GM21619 (cell line): ENCODE results near the gene CADM2.

Experiments
- ATAC-seq: cut with Tn5 transposase; IDR thresholded peaks from one replicate; pipeline ENCODE4 v1.9.1; 2021; ENCODE audit not compliant: unreplicated experiment

Gene CADM2

DNA sequence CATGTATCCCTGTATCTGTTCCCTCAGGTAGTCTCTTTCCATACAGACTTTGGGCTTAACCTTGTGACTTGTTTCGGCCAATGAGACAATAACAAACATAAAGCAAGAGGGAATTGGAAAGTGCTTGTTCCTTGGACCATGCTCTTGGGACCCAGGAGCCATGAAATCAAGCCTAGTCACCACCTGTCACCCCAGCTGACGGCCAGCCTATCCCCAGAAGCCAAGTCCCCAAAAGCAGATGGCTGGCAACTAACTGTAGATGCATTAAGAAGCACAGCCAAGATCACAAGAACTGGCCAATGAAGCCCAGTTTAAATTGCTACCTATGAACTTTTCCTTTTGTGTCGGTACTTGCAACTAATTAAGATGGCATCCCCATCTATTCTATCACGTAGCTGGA is 822.0 kb downstream of the CADM2 start:
- ATAC-seq: no peak

DNA sequence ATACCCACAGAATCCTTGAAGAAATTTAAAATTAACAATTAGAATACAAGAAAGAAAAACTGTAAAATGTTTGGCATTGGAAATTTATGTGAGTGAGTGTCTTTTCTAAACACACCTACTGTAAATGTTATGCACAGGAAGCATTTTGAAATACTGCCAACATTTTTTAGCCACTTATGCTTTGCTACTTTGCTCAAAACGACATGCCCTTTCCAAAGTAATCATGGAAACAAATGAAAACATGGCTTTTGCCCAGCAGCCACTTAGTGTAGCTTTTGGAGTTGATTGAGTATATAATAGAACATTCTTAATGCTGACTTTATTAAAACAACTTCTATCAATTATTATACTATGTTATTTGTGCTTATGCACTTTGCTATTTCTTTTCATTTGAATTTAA is 823.0 kb downstream of the CADM2 start:
- ATAC-seq: no peak

DNA sequence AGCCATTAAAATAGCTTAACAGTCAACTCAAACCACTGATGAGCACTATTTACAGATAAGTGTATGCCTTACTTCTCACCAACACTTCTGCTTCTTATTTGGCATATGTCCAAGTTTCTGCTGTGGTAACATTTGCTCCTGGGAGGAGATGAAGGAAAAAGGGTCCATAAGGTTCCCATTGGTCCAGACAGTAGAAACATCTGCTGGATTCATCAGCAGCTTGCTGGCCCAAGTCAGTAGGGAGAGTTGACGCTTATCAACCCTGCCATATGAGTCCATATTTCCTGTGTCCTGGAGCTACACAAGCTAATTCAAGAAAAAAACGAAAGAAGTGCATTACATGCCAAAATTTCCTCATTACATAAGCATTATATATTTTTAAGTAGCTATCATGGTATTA is 824.5 kb downstream of the CADM2 start:
- ATAC-seq: no peak

DNA sequence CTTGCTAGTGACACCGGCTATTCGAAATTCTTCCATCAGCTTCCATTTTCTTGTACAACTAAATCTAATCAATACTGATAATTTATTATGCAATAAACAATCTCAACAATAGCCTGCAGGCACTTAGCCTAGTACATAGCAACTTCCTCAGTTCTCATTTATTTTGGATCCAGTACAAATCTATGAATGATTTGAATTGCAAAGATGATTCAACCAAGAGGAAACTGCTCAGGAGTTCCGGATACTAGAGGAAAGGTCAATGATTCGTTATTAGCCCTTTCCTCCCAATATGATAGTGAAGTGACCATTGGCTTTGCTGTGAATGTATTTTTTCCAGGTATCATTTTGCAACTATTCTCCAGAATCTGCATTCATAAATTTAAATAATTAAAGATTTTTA is 827.0 kb downstream of the CADM2 start:
- no peak for ATAC-seq

DNA sequence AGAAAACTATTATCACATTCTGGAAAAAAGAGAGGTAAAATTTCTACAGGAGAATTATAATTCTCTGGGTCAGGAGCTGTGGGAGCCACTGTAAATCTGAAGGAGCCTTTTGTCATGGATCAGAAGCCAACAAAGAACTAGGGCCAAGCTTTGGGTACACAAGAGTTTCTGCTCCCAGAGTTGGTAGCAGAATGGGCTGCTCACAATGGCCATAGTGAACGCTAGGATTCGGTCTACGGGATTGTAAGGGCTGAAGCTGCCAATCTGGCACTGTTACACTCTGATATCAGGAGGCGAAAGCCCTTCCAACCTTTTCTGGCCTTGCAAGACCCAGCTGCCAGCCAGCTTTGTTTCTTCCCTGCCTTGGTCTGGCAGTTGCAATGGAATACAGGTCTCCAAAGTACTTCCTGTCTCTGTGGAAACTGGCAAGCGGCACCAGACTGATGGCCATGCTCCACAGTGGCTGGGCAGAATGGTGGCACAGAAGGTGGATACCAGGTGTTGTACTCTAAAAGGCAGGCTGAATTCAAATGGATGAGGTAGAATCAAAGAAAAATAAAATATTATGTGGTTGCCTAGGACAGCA is 831.7 kb downstream of the CADM2 start:
- ATAC-seq: no peak

DNA sequence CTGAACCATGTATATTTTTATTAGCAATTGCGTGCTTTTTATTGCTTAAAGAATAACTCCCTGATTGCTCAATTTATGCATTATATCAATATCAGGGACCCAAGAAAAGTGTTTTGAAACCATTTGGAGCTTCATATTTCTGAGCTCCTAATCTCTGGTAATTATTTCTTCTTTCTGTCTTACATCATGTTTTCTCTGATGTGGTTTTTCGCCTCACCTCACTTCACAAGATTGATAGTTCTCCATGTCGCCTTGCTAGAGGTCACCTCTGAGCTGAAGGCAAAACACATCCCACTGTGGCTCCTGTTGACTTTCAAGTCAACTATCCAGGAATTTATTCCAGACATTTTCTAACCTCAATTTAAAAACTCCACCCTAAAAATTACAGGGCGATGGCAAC is 837.4 kb downstream of the CADM2 start:
- ATAC-seq: no peak

DNA sequence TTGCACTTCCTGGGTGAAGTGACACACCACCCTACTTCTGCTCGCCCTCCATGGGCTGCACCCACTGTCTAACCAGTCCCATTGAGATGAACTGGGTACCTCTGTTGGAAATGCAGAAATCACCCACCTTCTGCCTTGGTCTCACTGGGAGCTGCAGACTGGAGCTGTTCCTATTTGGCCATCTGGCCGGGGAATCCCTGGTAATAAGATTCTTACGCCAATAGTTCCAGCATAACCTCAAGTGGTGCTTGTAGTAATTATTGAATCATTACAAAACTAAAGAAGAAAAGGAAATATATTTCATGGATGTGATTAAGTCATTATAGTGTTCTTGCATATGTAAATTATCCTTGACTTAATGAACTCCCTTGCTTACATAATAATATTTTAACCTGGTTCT is 841.9 kb downstream of the CADM2 start:
- ATAC-seq: no peak

DNA sequence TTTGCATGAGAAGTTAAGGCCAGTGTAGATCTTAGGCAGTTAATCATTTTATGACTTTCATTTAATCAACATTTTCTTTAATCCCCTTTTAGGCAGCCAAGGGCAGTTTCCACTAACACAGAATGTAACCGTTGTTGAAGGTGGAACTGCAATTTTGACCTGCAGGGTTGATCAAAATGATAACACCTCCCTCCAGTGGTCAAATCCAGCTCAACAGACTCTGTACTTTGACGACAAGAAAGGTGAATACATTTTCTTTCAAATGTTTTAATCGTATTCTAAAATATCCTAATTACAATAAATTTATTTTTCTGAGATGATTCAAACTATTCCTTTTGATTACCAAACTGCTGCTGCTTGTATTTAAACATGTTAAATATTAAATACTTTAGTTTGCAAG is 843.2 kb downstream of the CADM2 start:
- no peak for ATAC-seq

DNA sequence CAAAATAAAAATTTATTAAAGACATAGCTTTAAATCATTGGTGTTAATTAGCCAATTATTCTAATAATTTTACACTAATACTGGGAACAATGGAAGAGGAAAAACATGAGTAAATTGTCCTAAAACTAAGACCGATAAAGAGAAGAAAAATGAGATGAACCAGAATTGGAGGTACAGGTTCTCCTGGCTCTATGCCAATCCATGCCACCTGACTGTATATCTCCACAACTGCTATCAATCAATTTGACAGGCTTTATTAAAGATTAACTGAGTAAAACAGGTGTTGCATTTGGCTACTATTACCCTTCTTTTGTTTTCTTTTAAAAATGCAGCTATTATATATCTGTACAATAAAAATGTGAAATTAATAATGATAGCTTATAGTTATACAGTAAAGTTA is 850.0 kb downstream of the CADM2 start:
- ATAC-seq: no peak

DNA sequence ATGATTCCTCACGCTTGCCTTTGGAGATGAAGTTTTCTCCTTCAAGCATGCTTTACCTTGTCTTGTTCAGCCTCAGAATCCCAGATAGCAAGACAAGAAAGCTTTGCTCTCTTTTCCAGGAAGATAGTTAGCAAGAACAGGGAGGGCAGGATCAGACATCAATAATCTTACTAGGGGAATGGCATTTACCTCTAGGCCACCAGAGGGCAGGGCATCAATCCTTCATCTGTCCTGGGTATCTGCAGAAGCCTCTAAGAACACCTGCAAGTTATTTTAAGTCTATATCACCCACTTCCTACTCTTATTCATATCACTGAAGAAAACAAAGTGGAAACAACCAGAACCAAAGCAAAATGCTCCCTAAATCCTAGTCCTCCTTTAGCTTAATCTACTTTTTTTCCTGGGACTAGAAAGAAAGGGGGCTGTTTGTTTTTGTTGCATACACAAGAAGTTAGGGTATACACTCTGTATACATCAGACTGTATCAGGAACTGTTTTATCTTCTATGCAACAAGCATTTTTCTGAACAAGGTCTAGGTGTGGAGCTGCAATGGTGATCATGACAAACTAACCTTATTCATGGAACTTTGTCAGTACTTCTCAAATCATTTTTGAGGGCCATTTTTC is 862.5 kb downstream of the CADM2 start:
- no peak for ATAC-seq

DNA sequence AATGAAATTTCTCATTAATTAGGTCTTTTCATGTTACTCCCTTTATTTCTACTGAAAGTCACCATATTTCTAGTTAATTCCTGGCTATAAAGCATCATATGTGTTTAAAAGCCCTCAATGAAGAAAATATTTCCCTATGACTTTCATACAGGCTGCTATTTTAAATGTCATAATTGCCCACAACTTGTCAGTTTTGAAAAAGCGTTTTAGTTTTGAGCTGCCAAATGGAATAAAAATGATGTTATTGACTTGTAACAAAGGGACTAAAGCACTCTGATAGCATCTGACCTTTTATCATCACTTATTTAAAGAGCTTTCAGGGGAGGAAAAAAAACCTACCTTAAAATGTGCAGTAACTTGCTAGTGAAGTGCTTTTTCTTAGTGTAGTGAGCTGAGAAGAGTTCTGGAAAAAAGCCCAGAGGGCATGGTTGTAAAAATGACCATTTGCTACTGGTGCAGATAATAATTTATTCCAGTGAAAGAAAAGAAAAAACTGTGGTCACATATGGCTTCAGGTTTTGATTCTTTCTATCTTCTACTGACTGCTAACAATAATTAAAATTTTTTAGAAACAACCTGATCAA is 877.2 kb downstream of the CADM2 start:
- no peak for ATAC-seq

DNA sequence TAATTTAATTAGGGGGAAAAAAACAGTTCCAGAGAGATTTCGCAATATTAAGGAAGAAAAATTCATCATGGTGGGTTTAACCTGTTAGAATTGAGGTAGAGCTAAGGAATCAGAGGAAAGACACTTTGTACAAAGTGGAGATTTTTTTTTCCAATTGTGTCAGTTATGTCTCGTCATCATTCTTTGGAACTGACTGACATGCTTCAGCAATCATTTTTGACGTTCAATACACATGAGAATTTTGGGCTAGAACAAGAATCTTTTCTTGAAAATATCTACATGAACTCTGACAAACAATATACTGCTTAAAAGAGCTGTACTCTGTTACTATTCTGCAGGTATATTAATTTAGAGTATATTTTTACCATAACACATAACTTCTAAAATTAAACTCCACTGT is 878.6 kb downstream of the CADM2 start:
- ATAC-seq: no peak

DNA sequence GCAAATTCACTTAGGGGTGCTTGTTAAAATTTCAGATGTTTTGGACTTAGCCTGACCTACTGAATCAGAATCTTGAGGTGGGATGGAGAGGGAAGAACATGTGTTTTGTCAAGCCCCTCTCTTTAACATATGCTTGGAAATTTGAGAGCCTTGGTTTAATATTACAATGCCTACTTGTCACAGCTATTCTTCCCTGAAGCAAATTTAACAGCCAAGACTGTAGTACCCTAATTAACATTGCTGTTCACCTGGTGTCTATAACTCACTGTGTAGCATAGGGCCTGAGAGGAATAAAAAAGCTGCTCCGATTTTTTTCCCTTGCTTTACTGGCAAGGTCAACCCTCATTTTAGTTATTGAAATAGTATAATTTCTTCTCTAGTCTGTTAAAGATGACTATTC is 880.1 kb downstream of the CADM2 start:
- no peak for ATAC-seq

DNA sequence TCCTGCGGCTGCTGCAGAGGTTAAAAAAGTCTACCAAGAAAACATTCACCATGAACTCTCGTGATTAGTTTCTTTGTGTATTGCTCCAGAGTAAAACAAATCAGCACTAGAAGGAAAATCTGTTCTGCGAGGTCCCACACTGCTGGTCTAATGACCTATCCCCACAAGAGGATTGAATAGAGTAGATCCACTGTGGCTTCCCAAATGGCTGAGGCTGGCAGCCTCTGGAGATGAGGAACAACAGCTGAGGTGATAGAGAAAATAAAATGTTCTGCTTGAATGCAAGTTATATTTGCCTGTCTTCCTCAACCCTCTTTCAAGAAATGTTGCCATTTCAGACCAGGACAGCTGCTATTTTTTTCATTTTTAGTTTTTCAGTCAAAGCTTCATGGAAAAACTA is 883.3 kb downstream of the CADM2 start:
- no peak for ATAC-seq

DNA sequence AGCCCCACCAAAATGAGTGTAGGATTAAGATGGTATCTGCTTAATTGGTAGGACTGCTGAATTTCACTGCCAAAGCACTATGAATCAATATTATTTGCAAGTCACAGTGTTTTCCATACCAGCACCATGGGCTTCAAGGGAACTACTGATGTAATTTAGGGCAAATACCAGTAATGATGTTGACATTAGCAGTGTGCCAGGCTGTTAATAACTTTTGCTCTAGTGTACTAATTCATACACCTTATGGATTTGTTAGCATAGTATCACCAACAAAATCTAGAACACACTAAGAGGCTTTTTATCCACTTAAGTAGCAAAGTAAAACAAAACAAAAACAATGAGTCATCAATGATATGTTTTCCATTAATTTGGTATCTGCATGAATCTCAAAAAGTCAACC is 888.2 kb downstream of the CADM2 start:
- ATAC-seq: no peak

DNA sequence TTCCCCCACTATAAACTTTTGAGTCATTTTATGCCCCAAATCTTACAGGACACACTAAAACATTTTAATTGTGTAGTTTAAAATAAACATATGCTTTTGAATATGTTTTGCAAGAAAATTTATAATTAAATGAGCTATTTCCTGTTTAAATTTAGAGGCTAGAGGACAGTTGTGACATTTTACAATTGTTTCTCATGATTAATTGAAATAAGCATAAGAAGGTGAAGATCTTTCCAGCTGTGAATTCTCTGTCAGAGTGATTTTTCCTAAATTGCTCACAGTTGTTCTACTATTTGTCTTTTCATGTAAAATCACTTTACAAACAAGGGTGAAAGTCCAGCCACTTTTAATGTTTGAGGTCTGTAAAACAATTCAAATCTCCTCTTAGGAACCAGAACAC is 892.3 kb downstream of the CADM2 start:
- no peak for ATAC-seq

DNA sequence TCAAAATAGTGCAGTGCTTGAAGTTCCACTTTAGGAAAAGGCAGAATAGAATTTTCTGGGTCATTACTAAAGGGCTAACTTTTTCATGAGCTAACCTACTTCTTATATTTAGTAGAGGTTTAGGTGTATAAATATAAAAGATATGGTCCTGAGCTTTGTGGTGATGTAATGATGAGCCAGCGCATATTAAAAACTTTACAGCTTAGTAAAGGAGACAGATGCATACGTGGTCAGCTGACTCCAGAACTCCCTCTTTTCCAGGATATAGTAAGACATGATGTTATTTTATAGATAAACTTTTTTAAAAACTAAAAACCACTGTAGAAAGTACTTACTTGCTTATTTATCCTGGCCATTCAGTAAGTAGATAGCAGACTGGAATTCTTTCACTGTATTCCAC is 895.0 kb downstream of the CADM2 start:
- no peak for ATAC-seq

DNA sequence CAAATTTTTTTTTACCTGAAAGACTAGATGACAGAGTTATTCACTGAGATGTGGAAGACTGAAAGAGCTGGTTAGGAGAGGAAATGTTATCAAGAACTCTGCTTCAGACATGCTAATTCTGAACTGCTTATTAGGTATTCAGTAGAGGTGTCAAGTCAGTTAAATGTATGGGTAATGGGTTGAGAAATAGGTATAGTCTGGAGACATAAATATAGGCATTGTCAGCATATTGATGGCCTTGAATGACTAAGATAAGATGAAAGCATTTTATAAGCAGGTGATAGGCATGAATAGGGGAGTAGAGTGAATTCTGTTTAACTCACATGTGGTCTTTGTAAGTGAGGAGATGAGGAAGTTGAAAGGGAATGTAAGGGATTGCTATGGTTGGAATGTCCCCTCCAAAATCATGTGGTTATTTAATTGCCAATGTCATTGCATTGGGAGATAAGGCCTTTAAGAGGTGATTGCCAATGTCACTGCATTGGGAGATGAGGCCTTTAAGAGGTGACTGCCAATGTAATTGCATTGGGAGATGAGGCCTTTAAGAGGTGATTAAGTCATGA is 904.2 kb downstream of the CADM2 start:
- no peak for ATAC-seq

DNA sequence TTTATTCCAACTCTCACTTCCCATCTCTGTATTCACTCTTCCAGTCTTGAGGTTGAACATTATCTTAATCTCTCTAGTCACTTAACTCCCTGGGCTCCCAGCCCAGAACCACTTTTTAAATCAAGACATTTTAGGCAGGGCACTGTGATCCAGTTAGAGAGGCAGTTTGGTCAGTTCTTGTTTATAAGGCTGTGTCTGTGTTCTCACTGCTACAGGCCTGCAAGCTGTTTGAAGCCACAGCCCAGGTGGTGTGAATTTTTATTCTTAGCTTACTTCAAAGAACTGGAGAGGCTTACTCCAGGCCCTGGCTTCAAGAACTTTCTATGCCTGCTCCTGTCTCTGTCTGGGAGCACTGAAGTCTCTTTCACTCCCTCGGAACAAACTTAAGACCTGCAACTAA is 906.1 kb downstream of the CADM2 start:
- no peak for ATAC-seq

DNA sequence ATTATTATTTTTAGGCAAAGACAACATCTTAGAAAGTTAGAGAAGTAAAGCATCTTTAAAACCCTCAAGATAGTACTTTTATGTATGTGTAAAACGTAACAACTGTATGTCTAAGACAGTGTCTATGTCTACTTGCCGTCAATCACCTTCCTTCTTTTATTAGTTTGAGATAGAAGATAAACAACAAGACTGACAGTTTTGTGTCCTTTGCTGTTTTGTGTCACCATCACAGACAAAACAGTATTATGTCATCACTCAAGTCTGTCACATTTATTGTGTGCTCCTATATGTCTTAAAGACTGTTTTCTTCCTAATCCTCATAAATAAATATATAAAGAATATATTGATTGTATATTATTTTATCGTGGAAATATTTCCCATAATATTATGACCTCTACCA is 908.3 kb downstream of the CADM2 start:
- ATAC-seq: no peak

DNA sequence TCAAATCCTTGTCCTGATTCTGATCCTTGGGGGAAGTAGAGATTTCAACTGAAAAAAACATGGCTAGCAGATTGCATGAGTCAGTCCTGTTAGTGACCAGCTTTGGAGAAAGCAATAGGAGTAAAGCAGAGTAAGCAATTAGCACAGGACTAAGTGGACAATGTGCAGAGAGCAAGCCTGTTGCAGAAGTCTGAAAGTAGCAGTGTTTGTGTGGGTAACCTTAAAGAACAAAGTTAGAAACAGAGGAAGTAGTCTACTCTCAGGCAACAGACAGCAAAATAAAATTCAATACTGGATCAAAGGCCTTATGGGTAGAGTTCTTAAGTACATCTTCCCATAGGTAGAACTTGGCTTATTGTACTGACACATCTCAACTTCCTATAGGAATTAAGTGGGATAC is 916.8 kb downstream of the CADM2 start:
- no peak for ATAC-seq

DNA sequence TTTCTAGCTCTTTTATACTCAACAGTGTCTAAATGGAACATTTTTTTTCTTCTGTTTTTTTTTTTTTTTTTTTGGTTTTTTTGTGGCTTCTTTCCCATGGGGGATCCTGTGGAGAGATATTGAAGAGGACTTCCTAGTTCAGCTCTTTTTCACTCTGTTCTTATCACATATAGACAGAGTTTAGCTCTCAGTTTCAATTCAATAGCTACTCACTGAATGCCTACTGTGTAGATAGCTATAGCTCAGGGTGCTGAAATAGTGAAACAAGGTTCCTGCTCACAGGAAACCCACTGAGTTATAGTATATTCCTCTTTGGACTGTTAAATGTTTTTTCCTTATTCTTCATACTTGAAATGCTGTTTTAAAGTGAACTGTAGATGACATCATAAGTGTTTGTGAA is 918.8 kb downstream of the CADM2 start:
- ATAC-seq: no peak
